HG02623 (cell line): ENCODE measurements around the gene S1PR3.

ENCODE experiments used
- ATAC-seq: cut with Tn5 transposase; IDR thresholded peaks from one replicate; pipeline ENCODE4 v1.9.1; 2021; ENCODE audit warnings: moderate library complexity; ENCODE audit not compliant: unreplicated experiment

Gene S1PR3

GRCh38 chr9:88990729-88991065 lies 571 bp upstream of the S1PR3 start:
- ATAC-seq: no peak

GRCh38 chr9:88992556-88992955 lies 1.3 kb downstream of the S1PR3 start:
- no peak for ATAC-seq

- ATAC-seq: no peak
These were observed 2.1 kb downstream of the S1PR3 start for GRCh38 chr9:88993327-88993726.

GRCh38 chr9:88993871-88994460 lies 2.7 kb downstream of the S1PR3 start:
- no peak for ATAC-seq

GRCh38 chr9:88994469-88995199 lies 3.4 kb downstream of the S1PR3 start:
- no peak for ATAC-seq

GRCh38 chr9:88995200-88995577 lies 3.9 kb downstream of the S1PR3 start:
- ATAC-seq: no peak

- ATAC-seq: no peak
These were observed 4.4 kb downstream of the S1PR3 start for GRCh38 chr9:88995627-88996026.

- ATAC-seq: no peak
These were observed 5.0 kb downstream of the S1PR3 start for GRCh38 chr9:88996046-88996920.

- ATAC-seq: no peak
These were observed 5.6 kb downstream of the S1PR3 start for GRCh38 chr9:88996921-88997235.

- no peak for ATAC-seq
These were observed 6.4 kb downstream of the S1PR3 start for GRCh38 chr9:88997646-88998045.

- ATAC-seq: no peak
These were observed 7.2 kb downstream of the S1PR3 start for GRCh38 chr9:88998503-88998902.

GRCh38 chr9:88998911-88999310 lies 7.6 kb downstream of the S1PR3 start:
- no peak for ATAC-seq

GRCh38 chr9:89000371-89000781 lies 9.1 kb downstream of the S1PR3 start:
- no peak for ATAC-seq

- no peak for ATAC-seq
These were observed 10.0 kb downstream of the S1PR3 start for GRCh38 chr9:89000973-89001916.

GRCh38 chr9:89001917-89002540 lies 10.8 kb downstream of the S1PR3 start:
- ATAC-seq: no peak

- no peak for ATAC-seq
These were observed 11.7 kb downstream of the S1PR3 start for GRCh38 chr9:89002987-89003386.

- ATAC-seq: no peak
These were observed 14.1 kb downstream of the S1PR3 start for GRCh38 chr9:89005323-89005722.

GRCh38 chr9:89006267-89006666 lies 15.0 kb downstream of the S1PR3 start:
- no peak for ATAC-seq

- no peak for ATAC-seq
These were observed 16.0 kb downstream of the S1PR3 start for GRCh38 chr9:89006996-89007967.
